HG03280 (cell line): ENCODE data around the gene MCTP1.
"Not testable (repeated sequence)": the region's sequence is repeated elsewhere in the genome, so short reads cannot be mapped to it uniquely, and the experiment has no call there.

ENCODE experiments used
- ATAC-seq: cut with Tn5 transposase; IDR thresholded peaks from one replicate; pipeline ENCODE4 v1.9.1; 2021; ENCODE audit warnings: mild to moderate bottlenecking, moderate library complexity; ENCODE audit not compliant: unreplicated experiment

Gene MCTP1

GRCh38 chr5:94976853-94977252 lies 308.0 kb downstream of the MCTP1 start:
- ATAC-seq: no peak

GRCh38 chr5:94972268-94972667 lies 312.6 kb downstream of the MCTP1 start:
- no peak for ATAC-seq

DNA sequence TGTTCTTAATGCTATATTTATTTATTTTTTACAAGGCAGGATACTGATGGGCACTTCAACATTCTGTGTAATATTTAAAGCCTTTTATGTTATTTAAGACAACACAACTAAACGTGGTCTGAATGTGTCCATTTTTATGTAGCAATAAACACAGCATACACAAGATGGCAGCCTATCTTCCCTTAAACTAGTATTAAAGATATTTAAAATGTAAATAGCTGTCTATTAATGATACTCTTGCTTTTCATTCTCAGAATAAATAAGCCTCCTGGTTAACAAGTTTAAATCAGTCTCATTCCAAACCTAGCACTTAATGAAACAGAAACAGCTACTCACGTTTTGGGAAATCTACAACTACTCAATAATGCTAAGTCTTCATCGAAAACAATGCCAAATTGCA lies 315.7 kb downstream of the MCTP1 start:
- ATAC-seq: no peak

- ATAC-seq: peak; percentile 81
These were observed 316.3 kb downstream of the MCTP1 start for GRCh38 chr5:94968507-94969095.

GRCh38 chr5:94967525-94967924 lies 317.4 kb downstream of the MCTP1 start:
- ATAC-seq: no peak

- not testable (repeated sequence) for ATAC-seq
These were observed 325.6 kb downstream of the MCTP1 start for GRCh38 chr5:94959279-94959678.

GRCh38 chr5:94945656-94946055 lies 339.2 kb downstream of the MCTP1 start:
- no peak for ATAC-seq

DNA sequence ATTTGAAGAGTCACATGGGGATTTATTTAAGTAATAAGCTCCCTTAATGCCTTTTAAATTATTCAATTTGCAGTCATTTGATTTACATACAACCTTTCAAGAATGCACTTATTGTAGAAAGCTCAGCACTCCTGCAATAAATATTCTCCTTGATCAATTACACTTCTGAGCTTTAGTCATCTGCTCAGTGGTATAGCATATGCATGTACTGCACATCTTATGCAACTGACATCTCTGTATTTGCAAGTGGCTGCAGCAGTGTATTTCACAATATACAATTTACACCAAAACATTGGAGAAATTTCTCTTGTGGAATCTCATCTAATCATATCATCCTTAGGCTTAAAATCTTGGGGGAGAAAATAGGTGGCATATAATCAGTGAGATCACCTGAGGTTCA lies 340.7 kb downstream of the MCTP1 start:
- ATAC-seq: no peak

- no peak for ATAC-seq
These were observed 343.7 kb downstream of the MCTP1 start for GRCh38 chr5:94941122-94941755.

- no peak for ATAC-seq
These were observed 352.6 kb downstream of the MCTP1 start for GRCh38 chr5:94932259-94932658.

- no peak for ATAC-seq
These were observed 356.0 kb downstream of the MCTP1 start for GRCh38 chr5:94928891-94929290.

DNA sequence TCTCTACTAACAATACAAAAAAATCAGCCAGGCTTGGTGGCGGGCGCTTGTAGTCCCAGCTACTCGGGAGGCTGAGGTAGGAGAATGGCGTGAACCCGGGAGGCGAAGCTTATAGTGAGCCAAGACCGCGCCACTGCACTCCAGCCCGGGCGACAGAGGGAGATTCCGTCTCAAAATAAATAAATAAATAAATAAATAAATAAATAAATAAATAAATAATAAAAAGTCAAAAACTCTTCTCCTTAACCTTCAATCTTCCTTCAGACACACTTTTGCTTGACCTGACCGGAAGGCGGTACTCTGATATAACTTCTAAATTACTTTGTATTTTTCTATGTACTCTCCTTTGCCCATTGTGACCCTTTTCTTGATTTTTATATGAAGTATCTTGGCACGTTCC lies 364.3 kb downstream of the MCTP1 start:
- ATAC-seq: no peak

- ATAC-seq: no peak
These were observed 368.3 kb downstream of the MCTP1 start for GRCh38 chr5:94916619-94917018.

- ATAC-seq: no peak
These were observed 373.6 kb downstream of the MCTP1 start for GRCh38 chr5:94911276-94911675.

GRCh38 chr5:94910721-94911120 lies 374.2 kb downstream of the MCTP1 start:
- no peak for ATAC-seq

- peak; percentile 58 for ATAC-seq
These were observed 375.9 kb downstream of the MCTP1 start for GRCh38 chr5:94908889-94909480.

DNA sequence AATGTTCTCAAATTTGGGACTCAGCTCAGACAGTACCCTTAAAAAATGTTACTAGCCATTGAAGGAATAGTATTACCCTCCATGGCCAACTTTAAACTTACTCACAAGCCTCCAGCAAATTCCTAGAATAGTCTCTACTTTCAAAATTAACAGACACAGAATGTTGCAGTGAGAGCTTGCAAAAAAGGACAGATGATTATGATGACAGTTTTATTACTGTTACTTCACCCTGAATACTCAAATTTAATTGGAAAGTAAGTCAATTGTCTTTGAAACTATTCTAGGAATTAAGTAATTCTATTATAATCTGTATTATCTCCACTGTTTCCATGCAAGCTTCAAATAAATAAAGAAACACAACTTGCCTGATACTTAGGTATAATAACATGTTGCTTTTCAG lies 378.1 kb downstream of the MCTP1 start:
- ATAC-seq: no peak

DNA sequence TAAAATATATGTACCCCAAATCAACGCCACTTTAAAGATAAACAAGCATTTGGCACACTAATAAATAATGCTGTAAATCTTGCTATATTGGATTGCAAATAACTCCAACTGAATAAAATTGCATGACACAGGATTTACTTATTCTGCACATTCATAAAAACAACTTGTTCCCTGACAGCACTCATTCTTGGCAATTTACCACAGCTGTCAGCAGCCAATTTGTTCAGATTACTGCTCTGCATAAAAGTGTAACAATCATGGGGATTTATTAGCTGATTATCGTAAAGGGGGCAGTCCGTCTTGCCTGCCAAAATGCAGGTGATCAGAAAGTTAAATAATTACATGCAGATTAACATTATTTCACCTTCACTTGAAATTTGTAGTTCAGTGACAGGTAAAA lies 381.2 kb downstream of the MCTP1 start:
- no peak for ATAC-seq

DNA sequence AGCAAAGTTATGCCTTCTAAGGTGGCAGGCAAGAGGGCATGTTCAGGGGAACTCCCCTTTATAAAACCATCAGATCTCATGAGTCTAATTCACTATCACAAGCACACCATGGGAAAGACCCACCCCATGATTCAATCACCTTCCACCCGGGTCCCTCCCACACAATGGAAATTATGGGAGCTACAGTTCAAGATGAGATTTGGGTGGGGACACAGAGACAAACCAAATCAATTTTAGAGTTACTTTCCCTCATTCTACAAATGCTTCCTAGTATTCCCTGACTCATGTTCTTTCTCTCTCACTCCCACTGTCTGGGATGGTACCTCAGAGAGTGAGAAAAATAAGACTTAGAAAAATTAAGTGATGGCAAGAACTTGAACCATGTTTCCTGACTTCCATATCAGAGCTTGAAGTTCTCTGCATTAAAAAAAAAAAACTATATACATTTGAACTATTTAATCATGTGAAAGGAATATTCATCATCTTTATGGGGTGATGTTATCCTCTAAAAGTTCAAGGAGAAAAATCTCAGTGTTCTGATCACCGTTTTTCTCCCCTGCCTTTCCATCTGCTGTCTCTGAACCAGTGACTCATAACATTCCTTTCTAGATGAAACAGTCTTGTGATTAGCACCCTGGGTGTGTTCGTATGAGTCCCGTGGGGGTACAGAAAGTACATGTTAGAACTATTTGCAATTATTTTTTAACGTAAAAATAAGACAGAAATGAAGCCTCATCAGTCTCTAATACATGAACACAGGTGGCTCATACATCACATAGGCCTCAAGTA lies 383.5 kb downstream of the MCTP1 start:
- no peak for ATAC-seq

DNA sequence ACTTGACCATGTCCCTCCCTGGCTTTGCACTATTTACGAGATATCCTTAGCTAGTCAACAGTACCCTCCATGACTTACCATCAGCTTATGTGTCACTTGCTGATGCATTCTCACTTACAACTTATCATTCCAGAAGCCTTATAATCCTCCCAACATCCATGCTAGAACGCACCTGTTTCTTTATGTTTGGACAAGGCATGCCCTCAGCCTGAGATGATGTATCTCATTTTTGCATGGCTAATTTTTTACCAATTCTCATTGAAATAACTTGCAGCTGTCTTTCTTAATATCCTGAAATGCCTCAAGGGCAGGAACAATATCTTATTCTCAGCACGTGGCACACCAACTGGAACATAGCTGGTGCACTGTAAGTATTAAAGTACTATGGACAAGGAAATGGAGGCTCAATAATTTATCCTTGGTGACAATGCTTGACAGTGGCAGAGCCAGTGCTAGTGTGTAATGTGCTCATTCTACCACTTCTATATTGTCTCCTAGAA lies 384.8 kb downstream of the MCTP1 start:
- ATAC-seq: no peak

GRCh38 chr5:94893412-94894135 lies 391.3 kb downstream of the MCTP1 start:
- ATAC-seq: no peak
